Transverse colon (tissue), 4 donors: ENCODE data around the gene FAM168B. TPM values are rescaled to one million over a fixed set of nuclear protein-coding genes. Genes with fewer than 3 reads are reported as not detected.
A peak's percentile ranks its signal among the peaks of the same experiment; 100 is the strongest.

Experiments
- DNase-seq: peaks from one replicate; pipeline ENCODE4 v3.0.0-alpha.2; 2019
- H3K27ac ChIP-seq, 4 donors: fragments of 200-600 bp; sonication (generic); 2 replicates each; pipeline ENCODE4 v1.5.1; 2016 to 2018; ENCODE audit warnings: inconsistent platforms in 4 of 4
- H3K27me3 ChIP-seq: fragments of 200-600 bp; sonication (generic); 2 replicates; pipeline ENCODE4 v1.5.1; 2017; ENCODE audit warnings: inconsistent platforms
- H3K36me3 ChIP-seq, 4 donors: fragments of 200-600 bp; sonication (generic); 2 replicates each; pipeline ENCODE4 v1.5.1; 2017 to 2019; ENCODE audit warnings: inconsistent platforms in 4 of 4
- H3K4me1 ChIP-seq, 4 donors: fragments of 200-600 bp; sonication (generic); 2 replicates each; pipeline ENCODE4 v1.5.1; 2017 to 2020; ENCODE audit warnings: inconsistent platforms in 4 of 4
- H3K4me3 ChIP-seq, 4 donors: fragments of 200-600 bp; sonication (generic); 1 replicate in 1 of 4; 2 replicates in 3 of 4; pipeline versions ENCODE4 v1.5.1 to v1.6.1; 2017 to 2019; ENCODE audit warnings: inconsistent platforms in 4 of 4
- H3K9me3 ChIP-seq, 2 donors: fragments of 200-600 bp; sonication (generic); 2 replicates each; pipeline ENCODE4 v1.5.1; 2017 to 2019; ENCODE audit warnings: inconsistent platforms in 2 of 2
- EP300 ChIP-seq: sonication (generic); formaldehyde crosslinking; IDR thresholded peaks from one replicate; pipeline ENCODE4 v1.6.1; 2017; ENCODE audit warnings: antibody characterized with exemption, low read depth
- POLR2A ChIP-seq: fragments of 450-650 bp; IDR thresholded peaks from one replicate; pipeline ENCODE4 v1.6.1; 2016; ENCODE audit warnings: antibody characterized with exemption, mild to moderate bottlenecking, moderate library complexity
- POLR2AphosphoS5 ChIP-seq, 3 donors: sonication (generic); formaldehyde crosslinking; IDR thresholded peaks; one replicate each; pipeline ENCODE4 v1.6.1; 2016; ENCODE audit warnings: antibody characterized with exemption in 3 of 3
- WGBS, 2 donors: methylation state at CpG; one replicate each; pipeline ENCODE4 v1.1.5; 2018; ENCODE audit warnings: low coverage in 1 of 2; 5-methylcytosine and 5-hydroxymethylcytosine counted together
- in situ Hi-C, 4 donors: fragments of 200-750 bp; cut with MboI; loops; one replicate each; pipeline versions ENCODE4 v1.15.0 to v1.15.1; 2017; ENCODE audit warnings: low sequenced_read_pairs in 3 of 4, low pct_ligation_motif_present in 1 of 4, low pct_unique_long_range_greater_than_20kb in 1 of 4
- intact Hi-C: fragments of 100-400 bp; cut with DNase I; formaldehyde crosslinking; loops from one replicate; pipeline ENCODE4 v1.15.1; 2023; ENCODE audit warnings: low total_unique reads
- total RNA-seq, 4 donors: library from RNA; depleted of rRNA; stranded (reverse); fragments of >200 nt; gene quantifications; one replicate each; pipeline ENCODE4 v1.1.0, GENCODE V29; 2016
- TF ChIP-seq, protein P1 (sequence below), 5 experiments: fragments of 200-600 bp in 3 of 5; fragments of 450-650 bp in 2 of 5; sonication (generic) in 3 of 5; IDR thresholded peaks; 1 replicate in 2 of 5; 2 replicates in 3 of 5; pipeline ENCODE4 v1.5.1; 2016 to 2017; ENCODE audit warnings: antibody characterized with exemption in 5 of 5, inconsistent platforms in 3 of 5, mild to moderate bottlenecking in 2 of 5, moderate library complexity in 1 of 5

The FAM168B gene
- total RNA-seq, 4 donors from 2014 or later, result 31.6 to 124 (median 110) TPM

GRCh38 chr2:131036269-131036668 lies 57.0 kb downstream of the FAM168B start:
- WGBS, 2 donors, result 60% methylated on average over 6 of the region's 6 CpGs; no CpG with 5 or more reads in 1 of the 2 donors
- no peak overlapping the region for H3K27ac ChIP-seq
- in situ Hi-C loops, result no loop called here
- DNase-seq, result no peak
- H3K9me3 ChIP-seq, result no peaks in the 10 kb centered on the region
- intact Hi-C loops, result no loop called here
- H3K4me3 ChIP-seq, result no peak overlapping the region
- H3K4me1 ChIP-seq, result peaks cover 0 to 24% (median 8%) of the 10 kb centered on the region in 4 donors
- peaks cover 56% of the 10 kb centered on the region for H3K27me3 ChIP-seq
- TF ChIP-seq POLR2A (no peak), EP300 (no peak), POLR2AphosphoS5 (IDR thresholded peaks at IDR 0.05) (no peak)
- no peaks in the 10 kb centered on the region for H3K36me3 ChIP-seq

DNA sequence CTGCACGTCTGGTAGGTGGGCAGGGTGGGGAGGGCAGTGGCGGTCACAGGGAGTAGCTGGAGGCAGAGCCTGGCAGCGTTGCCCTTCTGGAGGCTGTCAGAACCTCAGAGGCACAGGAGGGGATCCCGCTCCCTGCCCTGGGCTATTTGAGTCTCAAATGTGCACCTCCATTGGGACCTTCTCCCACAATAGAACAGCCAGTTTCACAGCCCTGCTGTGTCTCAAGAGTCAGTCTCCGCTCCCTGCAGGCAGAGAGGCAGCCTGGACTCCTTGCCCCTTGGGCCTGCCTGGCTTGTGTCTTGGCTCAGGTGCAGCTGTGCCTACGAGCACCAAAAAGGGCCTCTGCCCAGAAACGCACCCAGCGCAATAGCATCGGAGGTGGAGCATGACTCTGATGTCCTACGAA lies 57.4 kb downstream of the FAM168B start:
- Histone ChIP-seq H3K27ac (peak overlapping the region in 1 of 4 donors; percentile 21), H3K27me3 (peaks cover 56% of the 10 kb centered on the region)

GRCh38 chr2:131035112-131035825 lies 58.0 kb downstream of the FAM168B start:
- 38% methylated on average over 36 of the region's 65 CpGs; no CpG with 5 or more reads in 1 of the 2 donors for whole genome bisulfite sequencing, 2 donors
- H3K9me3 ChIP-seq, result no peaks in the 10 kb centered on the region
- DNase-seq, result no peak
- H3K27ac ChIP-seq, result peak overlapping the region in 1 of 4 donors; percentile 21
- peak overlapping the region; percentile 20 to 51 (median 32) for H3K4me3 ChIP-seq
- intact Hi-C loops, result no loop called here
- H3K4me1 ChIP-seq, result peaks cover 0 to 20% (median 7%) of the 10 kb centered on the region in 4 donors
- peaks cover 53% of the 10 kb centered on the region for H3K27me3 ChIP-seq
- TF ChIP-seq POLR2A, result no peak
- TF ChIP-seq, protein P1, sequence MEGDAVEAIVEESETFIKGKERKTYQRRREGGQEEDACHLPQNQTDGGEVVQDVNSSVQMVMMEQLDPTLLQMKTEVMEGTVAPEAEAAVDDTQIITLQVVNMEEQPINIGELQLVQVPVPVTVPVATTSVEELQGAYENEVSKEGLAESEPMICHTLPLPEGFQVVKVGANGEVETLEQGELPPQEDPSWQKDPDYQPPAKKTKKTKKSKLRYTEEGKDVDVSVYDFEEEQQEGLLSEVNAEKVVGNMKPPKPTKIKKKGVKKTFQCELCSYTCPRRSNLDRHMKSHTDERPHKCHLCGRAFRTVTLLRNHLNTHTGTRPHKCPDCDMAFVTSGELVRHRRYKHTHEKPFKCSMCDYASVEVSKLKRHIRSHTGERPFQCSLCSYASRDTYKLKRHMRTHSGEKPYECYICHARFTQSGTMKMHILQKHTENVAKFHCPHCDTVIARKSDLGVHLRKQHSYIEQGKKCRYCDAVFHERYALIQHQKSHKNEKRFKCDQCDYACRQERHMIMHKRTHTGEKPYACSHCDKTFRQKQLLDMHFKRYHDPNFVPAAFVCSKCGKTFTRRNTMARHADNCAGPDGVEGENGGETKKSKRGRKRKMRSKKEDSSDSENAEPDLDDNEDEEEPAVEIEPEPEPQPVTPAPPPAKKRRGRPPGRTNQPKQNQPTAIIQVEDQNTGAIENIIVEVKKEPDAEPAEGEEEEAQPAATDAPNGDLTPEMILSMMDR (IDR thresholded peaks at IDR 0.05), result no peak
- TF ChIP-seq POLR2AphosphoS5 (IDR thresholded peaks at IDR 0.05), result no peak
- no peak for TF ChIP-seq EP300
- H3K36me3 ChIP-seq, result no peaks in the 10 kb centered on the region
- in situ Hi-C loops, result no loop called here

More for the DNA sequence above, 57.4 kb downstream of the FAM168B start:
- H3K4me1 ChIP-seq, result peaks cover 0 to 24% (median 8%) of the 10 kb centered on the region in 4 donors
- in situ Hi-C loops (no loop called here), intact Hi-C loops (no loop called here)
- H3K9me3 ChIP-seq, result no peaks in the 10 kb centered on the region
- no peak for DNase-seq
- TF ChIP-seq POLR2A (no peak), POLR2AphosphoS5 (IDR thresholded peaks at IDR 0.05) (no peak), EP300 (no peak)
- TF ChIP-seq, protein P1 (IDR thresholded peaks at IDR 0.05), result no peak
- WGBS, 2 donors, result 59 to 67% methylated on average over 2 to 10 of the region's 10 CpGs
- H3K4me3 ChIP-seq, result peak overlapping the region in 2 of 4 donors; percentile 38 to 51
- no peaks in the 10 kb centered on the region for H3K36me3 ChIP-seq

DNA sequence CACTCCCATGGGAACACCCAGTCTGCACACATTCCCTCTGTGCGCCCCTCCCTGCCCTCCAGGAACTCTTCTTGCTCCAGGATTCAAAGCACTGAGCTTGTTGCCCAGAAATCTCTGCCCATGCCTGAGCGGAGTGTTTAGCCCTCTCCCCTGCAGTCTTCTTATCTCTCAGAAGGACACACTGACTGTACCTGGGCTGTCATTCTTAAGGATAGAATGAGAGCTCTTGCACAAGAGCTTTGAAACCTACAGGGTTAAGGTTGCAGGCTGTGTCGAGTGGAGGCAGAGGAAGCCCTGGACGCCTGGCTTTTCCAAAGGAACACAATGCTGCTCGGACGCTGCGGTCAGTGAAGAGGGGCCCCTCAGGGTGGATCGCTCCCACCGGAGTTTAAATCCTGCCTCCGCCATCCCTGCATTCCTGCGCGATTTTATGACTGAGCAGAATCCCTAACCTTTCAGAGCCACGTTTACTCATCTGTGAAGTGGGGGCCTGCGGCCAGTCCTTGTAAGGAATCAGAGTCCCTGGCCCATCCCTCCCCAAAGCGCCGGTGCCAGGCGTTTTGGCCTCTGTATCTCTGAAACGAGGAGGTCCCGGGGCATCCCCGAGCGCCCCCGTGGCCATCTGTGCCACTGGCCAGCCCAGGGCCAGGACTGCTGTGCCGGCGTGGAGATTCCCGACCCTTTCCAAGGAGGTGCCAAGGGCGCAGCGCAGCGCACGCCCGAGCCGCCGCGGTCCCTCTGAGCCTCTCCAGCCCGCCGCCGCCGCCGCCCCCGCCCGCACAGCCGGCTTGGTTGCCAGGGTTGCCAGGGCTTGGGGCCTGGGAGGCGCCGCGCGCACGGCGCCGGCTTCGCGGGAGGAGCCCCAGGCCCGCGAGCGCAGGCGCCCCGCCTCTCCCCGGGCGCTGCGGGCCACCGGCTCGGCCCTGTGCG lies 58.9 kb downstream of the FAM168B start:
- Histone ChIP-seq H3K4me3 (peak overlapping the region; percentile 13 to 51 (median 26)), H3K27me3 (peaks cover 45% of the 10 kb centered on the region), H3K27ac (no peak overlapping the region), H3K9me3 (no peaks in the 10 kb centered on the region), H3K36me3 (no peaks in the 10 kb centered on the region), H3K4me1 (peaks cover 0 to 14% (median 6%) of the 10 kb centered on the region in 4 donors)
- intact Hi-C loops, result no loop called here
- no peak for DNase-seq
- in situ Hi-C loops, result no loop called here
- WGBS, 2 donors, result 5 to 80% methylated on average over 1 to 42 of the region's 61 CpGs
- TF ChIP-seq EP300 (no peak), POLR2AphosphoS5 (IDR thresholded peaks at IDR 0.05) (no peak), POLR2A (no peak)
- TF ChIP-seq, protein P1 (IDR thresholded peaks at IDR 0.05), result no peak
